GM23338 (cell line): ENCODE results near the gene FAM110A. TPM values are rescaled to one million over a fixed set of nuclear protein-coding genes. Genes with fewer than 3 reads are reported as not detected.

Source experiments
- ATAC-seq: fragments of 200-7000 bp; cut with Tn5 transposase; 3 replicates; pipeline ENCODE4 v1.9.1; 2020
- DNase-seq: peaks from one replicate; pipeline ENCODE4 v3.0.0-alpha.2; 2015; ENCODE audit warnings: low spot score
- H2AFZ ChIP-seq: fragments of 200-600 bp; sonication (generic); 2 replicates; pipeline ENCODE4 v1.8.0; 2016; ENCODE audit warnings: antibody characterized with exemption, mild to moderate bottlenecking, moderate library complexity
- H3F3A ChIP-seq: fragments of 200-600 bp; sonication (generic); replicated peaks from 2 replicates; pipeline ENCODE4 v1.8.0; 2017; ENCODE audit warnings: antibody characterized with exemption, mixed run types, low read depth
- H3K27ac ChIP-seq: fragments of 200-600 bp; sonication (generic); 2 replicates; pipeline ENCODE4 v1.6.1; 2016; ENCODE audit warnings: low read depth
- H3K27me3 ChIP-seq: fragments of 200-600 bp; sonication (generic); 2 replicates; pipeline ENCODE4 v1.8.0; 2016; ENCODE audit warnings: mild to moderate bottlenecking, mixed run types, moderate library complexity; ENCODE audit not compliant: insufficient read depth
- H3K36me3 ChIP-seq: fragments of 200-600 bp; sonication (generic); 2 replicates; pipeline ENCODE4 v1.8.0; 2016; ENCODE audit warnings: mild to moderate bottlenecking; ENCODE audit not compliant: insufficient read depth
- H3K4me1 ChIP-seq: fragments of 200-600 bp; sonication (generic); 2 replicates; pipeline ENCODE4 v1.8.0; 2016; ENCODE audit warnings: mild to moderate bottlenecking, moderate library complexity; ENCODE audit not compliant: insufficient read depth
- H3K4me2 ChIP-seq: fragments of 200-600 bp; sonication (generic); 2 replicates; pipeline ENCODE4 v1.7.1; 2017; ENCODE audit warnings: mixed run types
- H3K4me3 ChIP-seq: fragments of 200-600 bp; sonication (generic); 2 replicates; pipeline ENCODE4 v1.6.1; 2016; ENCODE audit warnings: mixed run types
- H3K79me2 ChIP-seq: fragments of 200-600 bp; sonication (generic); replicated peaks from 2 replicates; pipeline ENCODE4 v1.8.0; 2017; ENCODE audit warnings: mild to moderate bottlenecking; ENCODE audit not compliant: insufficient read depth
- H3K9me2 ChIP-seq: fragments of 200-600 bp; sonication (generic); 2 replicates; pipeline ENCODE4 v1.8.0; 2017; ENCODE audit not compliant: insufficient read depth
- H4K20me1 ChIP-seq: fragments of 200-600 bp; sonication (generic); replicated peaks from 2 replicates; pipeline ENCODE4 v1.8.0; 2017; ENCODE audit warnings: mild to moderate bottlenecking; ENCODE audit not compliant: insufficient read depth
- H3K27ac Mint-ChIP-seq: 2 replicates; pipeline ENCODE4 v1.8.0; 2020; ENCODE audit warnings: inconsistent platforms, mild to moderate bottlenecking, moderate library complexity, mixed read lengths
- H3K27me3 Mint-ChIP-seq: 3 replicates; pipeline ENCODE4 v1.8.0; 2022; ENCODE audit warnings: low read depth, mild to moderate bottlenecking, moderate library complexity, mixed read lengths, inconsistent platforms; ENCODE audit not compliant: insufficient read depth, poor library complexity
- H3K36me3 Mint-ChIP-seq: 3 replicates; pipeline ENCODE4 v1.8.0; 2021; ENCODE audit warnings: low read depth, mild to moderate bottlenecking, inconsistent platforms, moderate library complexity, mixed read lengths
- H3K4me1 Mint-ChIP-seq: 3 replicates; pipeline ENCODE4 v1.8.0; 2020; ENCODE audit warnings: mild to moderate bottlenecking, inconsistent platforms, mixed read lengths
- H3K4me3 Mint-ChIP-seq: 3 replicates; pipeline ENCODE4 v1.8.0; 2021; ENCODE audit warnings: moderate library complexity, mild to moderate bottlenecking, inconsistent platforms, mixed read lengths
- H3K9me3 Mint-ChIP-seq: 3 replicates; pipeline ENCODE4 v1.8.0; 2020; ENCODE audit warnings: moderate library complexity, mild to moderate bottlenecking, inconsistent platforms, mixed read lengths
- CTCF ChIP-seq, 2 experiments: fragments of 200-600 bp in 1 of 2; sonication (generic) in 1 of 2; conservative IDR thresholded peaks; 2 replicates each; pipeline versions ENCODE4 v1.5.1 to v1.6.1; 2016 to 2017; ENCODE audit warnings: antibody characterized with exemption in 2 of 2, low read depth in 2 of 2, mild to moderate bottlenecking in 2 of 2, moderate library complexity in 1 of 2
- ETS1 ChIP-seq: IDR thresholded peaks from 2 replicates; pipeline ENCODE4 v1.6.1; 2016; ENCODE audit warnings: antibody characterized with exemption
- EZH2phosphoT487 ChIP-seq: fragments of 200-600 bp; sonication (generic); IDR thresholded peaks from one replicate; pipeline ENCODE4 v1.8.1; 2018; ENCODE audit warnings: antibody characterized with exemption; ENCODE audit not compliant: unreplicated experiment
- NANOG ChIP-seq: IDR thresholded peaks from 2 replicates; pipeline ENCODE4 v1.6.1; 2016; ENCODE audit warnings: antibody characterized with exemption, borderline replicate concordance
- POLR2AphosphoS5 ChIP-seq: IDR thresholded peaks from 2 replicates; pipeline ENCODE4 v1.6.1; 2016; ENCODE audit warnings: antibody characterized with exemption, low read depth
- REST ChIP-seq: IDR thresholded peaks from one replicate; pipeline ENCODE4 v1.6.1; 2018; ENCODE audit warnings: antibody characterized with exemption; ENCODE audit not compliant: unreplicated experiment
- ZNF114 ChIP-seq: fragments of 250-450 bp; sonication (Bioruptor Pico); IDR thresholded peaks from 2 replicates; pipeline ENCODE4 v1.5.0; 2020; ENCODE audit warnings: mild to moderate bottlenecking, moderate library complexity
- ZNF462 ChIP-seq: fragments of 250-450 bp; sonication (Bioruptor Pico); IDR thresholded peaks from 2 replicates; pipeline ENCODE4 v1.5.0; 2020; ENCODE audit warnings: mild to moderate bottlenecking, moderate library complexity
- polyA plus RNA-seq: library from polyadenylated mRNA; unstranded; fragments of >200 nt; fragmentation: Nextera tagmentation; extraction: Ambion mirVana; gene quantifications from 2 replicates; pipeline ENCODE4 v1.2.1, GENCODE V29; 2016
- total RNA-seq: library from RNA; depleted of rRNA; stranded (reverse); fragments of >200 nt; shearing (Covaris generic); gene quantifications from 2 replicates; pipeline ENCODE4 v1.2.3, GENCODE V29; 2014

The FAM110A gene
- total and polyA plus RNA-seq, 2 experiments from 2014 or later = 10.7 to 13.7 TPM

- Mint-ChIP-seq H3K4me3 (no peak overlapping the region), H3K4me1 (peaks cover 15% of the 10 kb centered on the region), H3K36me3 (no peaks in the 10 kb centered on the region), H3K27me3 (peaks cover 7% of the 10 kb centered on the region), H3K9me3 (no peaks in the 10 kb centered on the region; the same call in 2 of the 3 replicates), H3K27ac (no peak overlapping the region)
- no peak for ATAC-seq
- Histone ChIP-seq H3K79me2 (no peaks in the 10 kb centered on the region), H3K9me2 (no peaks in the 10 kb centered on the region), H3K27ac (no peak overlapping the region), H3K4me1 (no peaks in the 10 kb centered on the region), H3K27me3 (no peaks in the 10 kb centered on the region), H4K20me1 (no peaks in the 10 kb centered on the region), H3K4me2 (no peak overlapping the region), H2AFZ (no peak overlapping the region), H3K4me3 (no peak overlapping the region), H3F3A (no peaks in the 10 kb centered on the region), H3K36me3 (no peaks in the 10 kb centered on the region)
- TF ChIP-seq NANOG (no peak), ZNF114 (CRISPR knock-in tag) (no peak), ETS1 (no peak), REST (no peak), CTCF (conservative IDR thresholded peaks at IDR 0.05; ENCODE audit: low read depth in 2 of 2) (no peak)
- no peak for DNase-seq
Observed at GRCh38 chr20:858011-858410, 24.5 kb downstream of the FAM110A start.

GRCh38 chr20:859751-860231 is 26.3 kb downstream of the FAM110A start:
- Mint-ChIP-seq H3K4me3 (no peak overlapping the region), H3K4me1 (peaks cover 15% of the 10 kb centered on the region), H3K27ac (no peak overlapping the region), H3K9me3 (no peaks in the 10 kb centered on the region), H3K36me3 (no peaks in the 10 kb centered on the region), H3K27me3 (peaks cover 6% of the 10 kb centered on the region)
- Histone ChIP-seq H3K4me3 (no peak overlapping the region), H3K79me2 (no peaks in the 10 kb centered on the region), H3F3A (no peaks in the 10 kb centered on the region), H3K4me2 (no peak overlapping the region), H3K4me1 (no peaks in the 10 kb centered on the region), H3K27ac (no peak overlapping the region), H3K27me3 (no peaks in the 10 kb centered on the region), H2AFZ (no peak overlapping the region), H4K20me1 (no peaks in the 10 kb centered on the region), H3K9me2 (no peaks in the 10 kb centered on the region), H3K36me3 (no peaks in the 10 kb centered on the region)
- DNase-seq (no peak), ATAC-seq (no peak)
- TF ChIP-seq POLR2AphosphoS5 (no peak), EZH2phosphoT487 (no peak), ZNF462 (no peak), ETS1 (no peak)
